Measurements from ENCODE around the gene MPO.

DNA sequence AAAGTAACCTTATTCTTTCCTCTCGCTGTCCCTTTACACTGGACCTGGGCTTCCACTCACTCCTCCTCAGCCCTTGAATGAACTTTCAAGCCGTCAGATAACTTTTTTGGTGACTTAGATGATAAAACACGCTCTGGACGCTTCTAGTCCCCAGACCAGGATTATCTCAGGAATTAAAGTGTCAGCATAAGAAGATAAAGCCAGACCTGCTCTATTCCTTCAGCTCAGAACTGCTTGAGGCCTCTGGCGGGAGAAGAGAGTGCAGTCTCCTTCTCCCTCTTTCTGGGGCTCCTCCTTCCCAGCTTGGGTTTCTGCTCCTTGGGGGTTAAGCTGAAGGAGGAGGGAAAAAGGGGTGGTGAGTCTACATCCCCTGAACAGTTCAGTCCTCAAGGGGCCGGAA lies 35.8 kb downstream of the MPO start:
- TF ChIP-seq, protein P1, sequence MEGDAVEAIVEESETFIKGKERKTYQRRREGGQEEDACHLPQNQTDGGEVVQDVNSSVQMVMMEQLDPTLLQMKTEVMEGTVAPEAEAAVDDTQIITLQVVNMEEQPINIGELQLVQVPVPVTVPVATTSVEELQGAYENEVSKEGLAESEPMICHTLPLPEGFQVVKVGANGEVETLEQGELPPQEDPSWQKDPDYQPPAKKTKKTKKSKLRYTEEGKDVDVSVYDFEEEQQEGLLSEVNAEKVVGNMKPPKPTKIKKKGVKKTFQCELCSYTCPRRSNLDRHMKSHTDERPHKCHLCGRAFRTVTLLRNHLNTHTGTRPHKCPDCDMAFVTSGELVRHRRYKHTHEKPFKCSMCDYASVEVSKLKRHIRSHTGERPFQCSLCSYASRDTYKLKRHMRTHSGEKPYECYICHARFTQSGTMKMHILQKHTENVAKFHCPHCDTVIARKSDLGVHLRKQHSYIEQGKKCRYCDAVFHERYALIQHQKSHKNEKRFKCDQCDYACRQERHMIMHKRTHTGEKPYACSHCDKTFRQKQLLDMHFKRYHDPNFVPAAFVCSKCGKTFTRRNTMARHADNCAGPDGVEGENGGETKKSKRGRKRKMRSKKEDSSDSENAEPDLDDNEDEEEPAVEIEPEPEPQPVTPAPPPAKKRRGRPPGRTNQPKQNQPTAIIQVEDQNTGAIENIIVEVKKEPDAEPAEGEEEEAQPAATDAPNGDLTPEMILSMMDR (IDR thresholded peaks at IDR 0.05; ENCODE audit: low read depth, low read length, missing input control), result no peak
- TF ChIP-seq REST (IDR thresholded peaks at IDR 0.05) (no peak), HNF4G (IDR thresholded peaks at IDR 0.05) (no peak), SP1 (IDR thresholded peaks at IDR 0.05) (no peak), RAD21 (IDR thresholded peaks at IDR 0.05) (no peak), JUND (IDR thresholded peaks at IDR 0.05) (no peak), YY1 (IDR thresholded peaks at IDR 0.05) (no peak), EGR1 (IDR thresholded peaks at IDR 0.05; ENCODE audit: low read depth in 2 of 2) (no peak), GABPA (IDR thresholded peaks at IDR 0.05 in 1 of 2, conservative IDR thresholded peaks at IDR 0.05 in 1 of 2) (no peak), TAF1 (conservative IDR thresholded peaks at IDR 0.05) (no peak), NR2F2 (IDR thresholded peaks at IDR 0.05) (no peak), RXRA (IDR thresholded peaks at IDR 0.05) (no peak)
- TF ChIP-seq, protein P2, sequence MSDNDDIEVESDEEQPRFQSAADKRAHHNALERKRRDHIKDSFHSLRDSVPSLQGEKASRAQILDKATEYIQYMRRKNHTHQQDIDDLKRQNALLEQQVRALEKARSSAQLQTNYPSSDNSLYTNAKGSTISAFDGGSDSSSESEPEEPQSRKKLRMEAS (IDR thresholded peaks at IDR 0.05), result no peak

Measured in liver (tissue), 3 donors.